Caco-2 (cell line): Measurements from ENCODE around the gene REC8. TPM values are rescaled to one million over a fixed set of nuclear protein-coding genes. Genes with fewer than 3 reads are reported as not detected.

ENCODE experiments used
- BruUV-seq: library from RNA; stranded (reverse); fragments of 400-500 nt; replicated peaks from 2 replicates; lab custom pipeline; 2021; lab: Mats Ljungman, UMichigan
- CTCF ChIA-PET: fragments of 300-600 bp; sonication (Branson Sonifier 250); formaldehyde crosslinking; loops from one replicate; lab custom pipeline; 2022; ENCODE audit warnings: antibody characterized with exemption; lab: Charles Lee
- POLR2A ChIA-PET: fragments of 300-600 bp; sonication (Branson Sonifier 250); formaldehyde crosslinking; loops from one replicate; lab custom pipeline; 2022; ENCODE audit warnings: antibody characterized with exemption; lab: Charles Lee
- DNase-seq, 2 experiments: peaks; one replicate each; pipeline versions ENCODE4 v3.0.0 to v3.0.0-alpha.2; 2020 to 2022
- H3K27me3 ChIP-seq: replicated peaks from 2 replicates; pipeline ENCODE4 v1.6.0; 2011; ENCODE audit warnings: low read length; ENCODE audit not compliant: control insufficient read depth, insufficient read depth
- H3K36me3 ChIP-seq: 2 replicates; pipeline ENCODE4 v1.5.1; 2011; ENCODE audit warnings: low read length; ENCODE audit not compliant: control insufficient read depth, insufficient read depth
- H3K4me1 ChIP-seq: fragments of 250-450 bp; sonication (Bioruptor Pico); 2 replicates; pipeline ENCODE4 v1.5.1; 2020; ENCODE audit warnings: mild to moderate bottlenecking
- H3K4me3 ChIP-seq: 2 replicates; pipeline ENCODE4 v1.5.1; 2011; ENCODE audit warnings: low read depth, mild to moderate bottlenecking, control low read depth, low read length
- H3K9me3 ChIP-seq: fragments of 250-450 bp; sonication (Bioruptor Pico); 2 replicates; pipeline ENCODE4 v1.5.1; 2020; ENCODE audit warnings: mild to moderate bottlenecking, moderate library complexity
- H3K27ac Mint-ChIP-seq: one replicate; pipeline ENCODE4 v1.8.0; 2022; ENCODE audit warnings: mixed read lengths; ENCODE audit not compliant: unreplicated experiment
- H3K27me3 Mint-ChIP-seq: one replicate; pipeline ENCODE4 v1.8.0; 2022; ENCODE audit warnings: mixed read lengths; ENCODE audit not compliant: insufficient read depth, unreplicated experiment
- H3K36me3 Mint-ChIP-seq: one replicate; pipeline ENCODE4 v1.8.0; 2022; ENCODE audit warnings: mild to moderate bottlenecking, mixed read lengths; ENCODE audit not compliant: insufficient read depth, unreplicated experiment
- H3K4me1 Mint-ChIP-seq: one replicate; pipeline ENCODE4 v1.8.0; 2022; ENCODE audit warnings: low read depth, mixed read lengths; ENCODE audit not compliant: unreplicated experiment
- H3K4me3 Mint-ChIP-seq: one replicate; pipeline ENCODE4 v1.8.0; 2022; ENCODE audit warnings: mild to moderate bottlenecking, moderate library complexity, mixed read lengths; ENCODE audit not compliant: unreplicated experiment
- H3K9me3 Mint-ChIP-seq: one replicate; pipeline ENCODE4 v1.8.0; 2022; ENCODE audit warnings: mixed read lengths; ENCODE audit not compliant: unreplicated experiment
- CTCF ChIP-seq, 2 experiments: fragments of 200-600 bp in 1 of 2; IDR thresholded peaks; 1 replicate in 1 of 2; 2 replicates in 1 of 2; pipeline versions ENCODE4 v1.5.1 to v1.8.0; 2011 to 2022; ENCODE audit warnings: antibody characterized with exemption in 1 of 2, control low read depth in 1 of 2, inconsistent platforms in 1 of 2, low read depth in 1 of 2, low read length in 1 of 2, mild to moderate bottlenecking in 1 of 2, moderate library complexity in 1 of 2; ENCODE audit not compliant: insufficient read depth in 1 of 2, severe bottlenecking in 1 of 2, unreplicated experiment in 1 of 2
- intact Hi-C: fragments of 100-400 bp; cut with micrococcal nuclease; formaldehyde crosslinking; loops from one replicate; pipeline ENCODE4 v1.10.0; 2022; ENCODE audit not compliant: unreplicated experiment
- total RNA-seq: library from RNA; stranded (reverse); gene quantifications from 2 replicates; pipeline ENCODE4 v1.2.3, GENCODE V29; 2022

REC8 gene
- total RNA-seq, 1 experiment from 2014 or later: 8.4 TPM

GRCh38 chr14:24182110-24182882, 10.4 kb downstream of the REC8 start:
- ChIA-PET POLR2A (no interaction called here), CTCF (no interaction called here)
- no peaks in the 10 kb centered on the region for H3K9me3 ChIP-seq
- H3K27me3 ChIP-seq: no peaks in the 10 kb centered on the region
- intact Hi-C loops: no loop called here
- H3K36me3 Mint-ChIP-seq: peaks cover 57% of the 10 kb centered on the region
- no peak overlapping the region for H3K27ac Mint-ChIP-seq
- no peaks in the 10 kb centered on the region for H3K4me1 ChIP-seq
- TF ChIP-seq CTCF (IDR thresholded peaks at IDR 0.05; ENCODE audit: insufficient read depth in 1 of 2, low read depth in 1 of 2, low read length in 1 of 2, severe bottlenecking in 1 of 2, unreplicated experiment in 1 of 2): no peak
- H3K4me1 Mint-ChIP-seq: peaks cover 4% of the 10 kb centered on the region
- H3K36me3 ChIP-seq: peaks cover 3% of the 10 kb centered on the region
- no peaks in the 10 kb centered on the region for H3K9me3 Mint-ChIP-seq
- DNase-seq: no peak
- no TSS peak for BruUV-seq
- no peak overlapping the region for H3K4me3 Mint-ChIP-seq
- no peaks in the 10 kb centered on the region for H3K27me3 Mint-ChIP-seq
- H3K4me3 ChIP-seq: no peak overlapping the region

DNA sequence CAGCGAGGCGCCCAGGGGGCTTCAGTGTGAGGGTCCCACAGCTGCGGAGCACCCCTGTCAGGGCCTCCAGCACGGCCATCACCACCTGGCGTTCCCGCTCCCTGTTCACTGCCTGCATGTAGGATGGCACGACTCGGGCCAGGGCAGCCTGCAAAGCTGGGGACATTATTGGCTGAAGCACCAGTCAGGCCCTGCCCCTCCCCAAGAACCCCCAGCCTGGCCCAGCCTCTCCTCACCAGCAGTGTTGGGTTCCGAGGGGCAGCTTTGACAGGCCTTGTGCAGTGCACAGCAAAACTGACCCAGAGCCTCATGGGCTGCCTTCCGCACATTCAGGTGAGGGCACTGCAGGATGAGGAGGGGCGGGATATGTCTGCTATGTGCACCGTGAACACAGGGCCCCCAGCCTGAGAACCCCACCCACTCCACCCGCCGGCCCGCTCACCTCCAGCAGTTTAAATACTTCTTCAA, 11.2 kb downstream of the REC8 start:
- Histone ChIP-seq H3K4me3 (no peak overlapping the region), H3K27me3 (no peaks in the 10 kb centered on the region), H3K4me1 (no peaks in the 10 kb centered on the region), H3K36me3 (peaks cover 3% of the 10 kb centered on the region), H3K9me3 (no peaks in the 10 kb centered on the region)
- Mint-ChIP-seq H3K9me3 (no peaks in the 10 kb centered on the region), H3K27me3 (no peaks in the 10 kb centered on the region), H3K27ac (no peak overlapping the region), H3K4me1 (peaks cover 7% of the 10 kb centered on the region), H3K4me3 (no peak overlapping the region), H3K36me3 (peaks cover 57% of the 10 kb centered on the region)
- no peak for TF ChIP-seq CTCF (IDR thresholded peaks at IDR 0.05; ENCODE audit: insufficient read depth in 1 of 2, low read depth in 1 of 2, low read length in 1 of 2, severe bottlenecking in 1 of 2, unreplicated experiment in 1 of 2)
- intact Hi-C loops: no loop called here
- no TSS peak for BruUV-seq
- CTCF ChIA-PET: no interaction called here
- POLR2A ChIA-PET: no interaction called here
- DNase-seq: no peak

GRCh38 chr14:24184104-24184970, 12.5 kb downstream of the REC8 start:
- ChIA-PET POLR2A (no interaction called here), CTCF (no interaction called here)
- Mint-ChIP-seq H3K36me3 (peaks cover 63% of the 10 kb centered on the region), H3K4me1 (peaks cover 12% of the 10 kb centered on the region), H3K27me3 (no peaks in the 10 kb centered on the region), H3K4me3 (no peak overlapping the region), H3K27ac (no peak overlapping the region), H3K9me3 (no peaks in the 10 kb centered on the region)
- Histone ChIP-seq H3K36me3 (peaks cover 3% of the 10 kb centered on the region), H3K4me3 (no peak overlapping the region), H3K4me1 (no peaks in the 10 kb centered on the region), H3K27me3 (no peaks in the 10 kb centered on the region), H3K9me3 (no peaks in the 10 kb centered on the region)
- no TSS peak for BruUV-seq
- TF ChIP-seq CTCF (IDR thresholded peaks at IDR 0.05; ENCODE audit: insufficient read depth in 1 of 2, low read depth in 1 of 2, low read length in 1 of 2, severe bottlenecking in 1 of 2, unreplicated experiment in 1 of 2): no peak
- no peak for DNase-seq
- intact Hi-C loops: no loop called here
